GM20431 (cell line): Measurements from ENCODE around the gene MAP3K21.

ENCODE experiments used
- in situ Hi-C: fragments of 300-500 bp; cut with MseI, MboI; formaldehyde crosslinking; loops from one replicate; pipeline ENCODE4 v1.15.0; 2020; ENCODE audit warnings: low sequenced_read_pairs; ENCODE audit not compliant: unreplicated experiment

Gene MAP3K21

GRCh38 chr1:233327651-233328141, at the start of gene MAP3K21:
Gene MAP3K21 (plus strand): TSS chr1:233327724. CDS start chr1:233328029, 305 bp downstream.
- in situ Hi-C loops, result no loop called here

- in situ Hi-C loops, result no loop called here
Observed at GRCh38 chr1:233278631-233279030, 48.9 kb upstream of the MAP3K21 start.

GRCh38 chr1:233279971-233280370, 47.6 kb upstream of the MAP3K21 start:
- in situ Hi-C loops, result no loop called here

GRCh38 chr1:233281711-233282581, 45.6 kb upstream of the MAP3K21 start:
- in situ Hi-C loops, result no loop called here

GRCh38 chr1:233282582-233282886, 45.0 kb upstream of the MAP3K21 start:
- in situ Hi-C loops, result no loop called here

- in situ Hi-C loops, result no loop called here
Observed at GRCh38 chr1:233289676-233290075, 37.8 kb upstream of the MAP3K21 start.

- in situ Hi-C loops, result no loop called here
Observed at GRCh38 chr1:233290396-233291034, 37.0 kb upstream of the MAP3K21 start.

- in situ Hi-C loops, result no loop called here
Observed at GRCh38 chr1:233293556-233294446, 33.7 kb upstream of the MAP3K21 start.

- in situ Hi-C loops, result no loop called here
Observed at GRCh38 chr1:233294913-233295236, 32.6 kb upstream of the MAP3K21 start.

- in situ Hi-C loops, result no loop called here
Observed at GRCh38 chr1:233295237-233295974, 32.1 kb upstream of the MAP3K21 start, which contains the start of gene PCNX2. Gene PCNX2 (minus strand): TSS chr1:233295725. CDS start chr1:233295478, 247 bp downstream.

GRCh38 chr1:233295975-233296322, 31.6 kb upstream of the MAP3K21 start:
- in situ Hi-C loops, result no loop called here

GRCh38 chr1:233299450-233299849, 28.1 kb upstream of the MAP3K21 start:
- in situ Hi-C loops, result no loop called here

- in situ Hi-C loops, result no loop called here
Observed at GRCh38 chr1:233300326-233300725, 27.2 kb upstream of the MAP3K21 start.

GRCh38 chr1:233304489-233305102, 22.9 kb upstream of the MAP3K21 start:
- in situ Hi-C loops, result no loop called here

GRCh38 chr1:233313434-233314155, 13.9 kb upstream of the MAP3K21 start:
- in situ Hi-C loops, result no loop called here

GRCh38 chr1:233315718-233316301, 11.7 kb upstream of the MAP3K21 start:
- in situ Hi-C loops, result no loop called here

GRCh38 chr1:233316473-233316872, 11.1 kb upstream of the MAP3K21 start:
- in situ Hi-C loops, result no loop called here

- in situ Hi-C loops, result no loop called here
Observed at GRCh38 chr1:233319272-233319671, 8.3 kb upstream of the MAP3K21 start.

- in situ Hi-C loops, result no loop called here
Observed at GRCh38 chr1:233320023-233320422, 7.5 kb upstream of the MAP3K21 start.
